ENCODE data around the gene TSPEAR. TPM values are rescaled to one million over a fixed set of nuclear protein-coding genes. Genes with fewer than 3 reads are reported as not detected.

Gene TSPEAR
- total RNA-seq, 2 donors from 2014 or later, result 1.5 to 6.0 TPM

DNA sequence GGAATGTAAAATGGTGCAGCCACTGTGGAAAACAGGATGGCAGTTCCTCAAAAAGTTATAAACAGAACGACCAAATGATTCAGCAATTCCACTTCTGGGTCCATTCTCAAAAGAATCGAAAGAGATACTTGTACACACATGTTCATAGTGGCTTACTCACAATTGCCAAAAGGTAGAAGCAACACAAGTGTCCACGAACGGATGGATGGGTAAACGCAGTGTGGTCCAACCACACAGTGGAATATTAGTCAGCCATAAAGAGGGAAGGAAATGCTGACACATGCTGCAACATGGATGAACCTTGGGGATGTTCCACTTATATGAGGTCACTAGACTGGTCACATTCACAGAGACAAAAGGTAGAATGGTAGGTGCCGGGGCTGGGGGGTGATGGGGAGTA is 176.7 kb downstream of the TSPEAR start:
- H3K4me1 ChIP-seq (ENCODE audit: control insufficient read depth, insufficient read depth, low read length), result no peaks in the 10 kb centered on the region
- no peaks in the 10 kb centered on the region for H3K36me3 ChIP-seq (ENCODE audit: control insufficient read depth, insufficient read depth, low read length)
- no peak overlapping the region for H3K27ac ChIP-seq (ENCODE audit: low read depth, low read length)
- H3K27me3 Mint-ChIP-seq (ENCODE audit: insufficient read depth), result no peaks in the 10 kb centered on the region
- no peaks in the 10 kb centered on the region for H3K36me3 Mint-ChIP-seq (ENCODE audit: low read depth)
- DNase-seq, result no peak
- H3K27me3 ChIP-seq (ENCODE audit: control insufficient read depth, insufficient read depth, low read length, poor library complexity, severe bottlenecking), result no peaks in the 10 kb centered on the region
- H3K27ac Mint-ChIP-seq, result no peak overlapping the region
- H3K4me3 Mint-ChIP-seq, result no peak overlapping the region
- WGBS, 2 experiments (ENCODE audit: insufficient coverage in 1 of 2, insufficient read length in 1 of 2), result 97 to 98% methylated on average over 6 of the region's 6 CpGs
- H3K9ac ChIP-seq (ENCODE audit: extremely low read depth, low read length, poor library complexity, severe bottlenecking), result no peak overlapping the region
- TF ChIP-seq, protein P1, sequence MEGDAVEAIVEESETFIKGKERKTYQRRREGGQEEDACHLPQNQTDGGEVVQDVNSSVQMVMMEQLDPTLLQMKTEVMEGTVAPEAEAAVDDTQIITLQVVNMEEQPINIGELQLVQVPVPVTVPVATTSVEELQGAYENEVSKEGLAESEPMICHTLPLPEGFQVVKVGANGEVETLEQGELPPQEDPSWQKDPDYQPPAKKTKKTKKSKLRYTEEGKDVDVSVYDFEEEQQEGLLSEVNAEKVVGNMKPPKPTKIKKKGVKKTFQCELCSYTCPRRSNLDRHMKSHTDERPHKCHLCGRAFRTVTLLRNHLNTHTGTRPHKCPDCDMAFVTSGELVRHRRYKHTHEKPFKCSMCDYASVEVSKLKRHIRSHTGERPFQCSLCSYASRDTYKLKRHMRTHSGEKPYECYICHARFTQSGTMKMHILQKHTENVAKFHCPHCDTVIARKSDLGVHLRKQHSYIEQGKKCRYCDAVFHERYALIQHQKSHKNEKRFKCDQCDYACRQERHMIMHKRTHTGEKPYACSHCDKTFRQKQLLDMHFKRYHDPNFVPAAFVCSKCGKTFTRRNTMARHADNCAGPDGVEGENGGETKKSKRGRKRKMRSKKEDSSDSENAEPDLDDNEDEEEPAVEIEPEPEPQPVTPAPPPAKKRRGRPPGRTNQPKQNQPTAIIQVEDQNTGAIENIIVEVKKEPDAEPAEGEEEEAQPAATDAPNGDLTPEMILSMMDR (conservative IDR thresholded peaks at IDR 0.05), result no peak
- no peak overlapping the region for H3K4me3 ChIP-seq (ENCODE audit: low read length)
- no peaks in the 10 kb centered on the region for H3K9me3 Mint-ChIP-seq
- H3K9me3 ChIP-seq (ENCODE audit: control insufficient read depth, low read length), result no peaks in the 10 kb centered on the region
- no peaks in the 10 kb centered on the region for H3K4me1 Mint-ChIP-seq

DNA sequence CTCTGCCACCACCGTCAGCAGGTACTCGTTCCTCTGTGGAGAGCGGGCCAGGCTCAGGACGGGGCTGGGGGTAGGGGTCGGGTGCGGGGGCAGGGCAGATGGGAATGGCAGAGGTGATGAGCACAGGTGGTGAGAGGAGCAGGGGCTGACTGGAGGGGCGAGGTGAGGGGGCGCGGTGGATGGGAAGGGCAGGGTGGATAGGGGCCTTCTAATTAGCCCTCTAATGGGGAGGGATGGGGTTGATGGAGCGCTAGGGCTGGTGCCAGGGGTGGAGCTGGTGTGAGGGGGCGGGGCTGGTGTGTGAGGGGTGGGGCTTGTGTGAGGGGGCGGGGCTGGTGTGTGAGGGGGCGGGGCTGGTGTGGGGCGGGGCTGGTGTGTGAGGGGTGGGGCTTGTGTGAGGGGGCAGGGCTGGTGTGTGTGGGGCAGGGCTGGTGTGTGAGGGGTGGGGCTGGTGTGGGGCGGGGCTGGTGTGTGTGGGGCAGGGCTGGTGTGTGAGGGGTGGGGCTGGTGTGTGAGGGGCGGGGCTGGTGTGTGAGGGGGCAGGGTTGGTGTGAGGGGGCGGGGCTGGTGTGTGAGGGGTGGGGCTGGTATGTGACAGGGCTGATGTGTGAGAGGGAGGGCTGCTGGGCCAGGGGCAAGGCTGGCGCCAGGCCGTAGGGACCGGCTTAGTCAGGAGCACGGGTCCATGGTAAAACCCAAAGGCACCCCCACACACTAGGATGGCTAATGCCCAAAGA is 177.3 kb downstream of the TSPEAR start:
- Histone ChIP-seq H3K27ac (ENCODE audit: low read depth, low read length) (no peak overlapping the region), H3K9ac (ENCODE audit: extremely low read depth, low read length, poor library complexity, severe bottlenecking) (no peak overlapping the region), H3K27me3 (ENCODE audit: control insufficient read depth, insufficient read depth, low read length, poor library complexity, severe bottlenecking) (no peaks in the 10 kb centered on the region), H3K36me3 (ENCODE audit: control insufficient read depth, insufficient read depth, low read length) (no peaks in the 10 kb centered on the region), H3K4me1 (ENCODE audit: control insufficient read depth, insufficient read depth, low read length) (no peaks in the 10 kb centered on the region), H3K9me3 (ENCODE audit: control insufficient read depth, low read length) (no peaks in the 10 kb centered on the region), H3K4me3 (ENCODE audit: low read length) (no peak overlapping the region)
- Mint-ChIP-seq H3K36me3 (ENCODE audit: low read depth) (no peaks in the 10 kb centered on the region), H3K27me3 (ENCODE audit: insufficient read depth) (no peaks in the 10 kb centered on the region), H3K27ac (no peak overlapping the region), H3K4me1 (no peaks in the 10 kb centered on the region), H3K9me3 (no peaks in the 10 kb centered on the region), H3K4me3 (no peak overlapping the region)
- DNase-seq, result peak; percentile 68
- WGBS, 2 experiments (ENCODE audit: insufficient coverage in 1 of 2, insufficient read length in 1 of 2), result 95 to 100% methylated on average over 4 to 13 of the region's 21 CpGs
- TF ChIP-seq, protein P1 (conservative IDR thresholded peaks at IDR 0.05), result no peak

DNA sequence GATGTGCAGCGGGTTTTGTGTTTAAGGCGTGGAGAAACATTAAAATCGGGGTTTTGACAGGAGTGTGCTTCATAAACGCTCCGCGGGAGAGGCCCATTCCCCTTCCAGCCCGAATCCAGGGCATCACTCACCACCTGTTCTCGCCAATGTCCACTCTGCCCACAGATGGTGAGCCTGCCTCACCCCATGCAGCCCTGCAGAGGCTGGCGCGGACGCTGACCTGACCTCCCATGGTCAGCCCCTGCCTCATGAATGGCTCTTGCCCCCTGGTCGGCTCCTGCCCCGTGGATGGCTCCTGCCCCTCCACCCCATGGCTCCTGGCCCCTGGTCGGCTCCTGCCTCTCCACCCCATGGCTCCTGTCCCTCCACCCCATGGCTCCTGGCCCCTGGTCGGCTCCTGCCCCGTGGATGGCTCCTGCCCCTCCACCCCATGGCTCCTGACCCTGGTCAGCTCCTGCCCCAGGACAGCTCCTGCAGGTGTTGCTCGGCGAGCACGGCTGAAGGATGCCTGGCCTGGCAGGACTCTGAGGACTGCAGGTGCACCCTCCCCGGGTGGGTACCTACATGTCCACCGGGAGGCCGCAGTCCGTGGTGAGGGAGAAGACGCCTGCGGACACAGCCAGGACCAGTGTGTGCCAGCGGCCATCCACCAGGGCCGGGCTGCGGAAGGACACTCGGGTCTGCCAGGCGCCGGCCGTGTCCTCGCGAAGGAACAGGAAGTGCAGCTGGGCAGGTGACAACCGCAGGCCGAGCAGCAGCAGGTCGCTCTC is 178.1 kb downstream of the TSPEAR start:
- Mint-ChIP-seq H3K36me3 (ENCODE audit: low read depth) (no peaks in the 10 kb centered on the region), H3K9me3 (no peaks in the 10 kb centered on the region), H3K27ac (no peak overlapping the region), H3K27me3 (ENCODE audit: insufficient read depth) (no peaks in the 10 kb centered on the region), H3K4me3 (no peak overlapping the region), H3K4me1 (no peaks in the 10 kb centered on the region)
- no peaks in the 10 kb centered on the region for H3K27me3 ChIP-seq (ENCODE audit: control insufficient read depth, insufficient read depth, low read length, poor library complexity, severe bottlenecking)
- no peaks in the 10 kb centered on the region for H3K9me3 ChIP-seq (ENCODE audit: control insufficient read depth, low read length)
- no peaks in the 10 kb centered on the region for H3K4me1 ChIP-seq (ENCODE audit: control insufficient read depth, insufficient read depth, low read length)
- 92 to 95% methylated on average over 34 to 37 of the region's 37 CpGs for WGBS, 2 experiments (ENCODE audit: insufficient coverage in 1 of 2, insufficient read length in 1 of 2)
- DNase-seq, result peak; percentile 52
- H3K4me3 ChIP-seq (ENCODE audit: low read length), result no peak overlapping the region
- H3K27ac ChIP-seq (ENCODE audit: low read depth, low read length), result no peak overlapping the region
- no peaks in the 10 kb centered on the region for H3K36me3 ChIP-seq (ENCODE audit: control insufficient read depth, insufficient read depth, low read length)
- no peak overlapping the region for H3K9ac ChIP-seq (ENCODE audit: extremely low read depth, low read length, poor library complexity, severe bottlenecking)
- TF ChIP-seq, protein P1 (conservative IDR thresholded peaks at IDR 0.05), result no peak

Data from endodermal cell (in vitro differentiated cells).